Stimulated activated CD4-positive, alpha-beta T cell treated with anti-CD3 and anti-CD28 coated beads, TNF-alpha, amount 100 ng/mL, for 4 hours (primary cell): ENCODE measurements around the gene DOCK9.

Source experiments
- DNase-seq, 3 experiments: peaks; one replicate each; pipeline ENCODE4 v3.0.0-alpha.2; 2020; ENCODE audit warnings: low read depth in 3 of 3

The DOCK9 gene

GRCh38 chr13:98851276-98851675, 126.6 kb downstream of the DOCK9 start:
- DNase-seq, result no peak

- DNase-seq, result no peak
Measured at GRCh38 chr13:98848746-98849145, 129.1 kb downstream of the DOCK9 start.

- no peak for DNase-seq
Measured at GRCh38 chr13:98847780-98848179, 130.1 kb downstream of the DOCK9 start.

- DNase-seq, result no peak
Measured at GRCh38 chr13:98846986-98847385, 130.9 kb downstream of the DOCK9 start.

- no peak for DNase-seq
Measured at GRCh38 chr13:98846521-98846920, 131.3 kb downstream of the DOCK9 start.

- no peak for DNase-seq
Measured at GRCh38 chr13:98845742-98846141, 132.1 kb downstream of the DOCK9 start.

GRCh38 chr13:98844021-98844420, 133.8 kb downstream of the DOCK9 start:
- no peak for DNase-seq

- DNase-seq, result no peak
Measured at GRCh38 chr13:98843482-98843877, 134.4 kb downstream of the DOCK9 start.

- DNase-seq, result peak; percentile 19 to 40 (median 38)
Measured at GRCh38 chr13:98842858-98843481, 134.9 kb downstream of the DOCK9 start.

- DNase-seq, result no peak
Measured at GRCh38 chr13:98842070-98842469, 135.8 kb downstream of the DOCK9 start.

GRCh38 chr13:98839856-98840769, 137.8 kb downstream of the DOCK9 start:
- peak in 2 of 3 experiments; percentile 5 to 12 for DNase-seq

GRCh38 chr13:98838776-98839175, 139.1 kb downstream of the DOCK9 start:
- DNase-seq, result no peak

GRCh38 chr13:98837896-98838295, 140.0 kb downstream of the DOCK9 start:
- DNase-seq, result no peak

- no peak for DNase-seq
Measured at GRCh38 chr13:98835156-98835555, 142.7 kb downstream of the DOCK9 start.

- no peak for DNase-seq
Measured at GRCh38 chr13:98834254-98834960, 143.5 kb downstream of the DOCK9 start.

GRCh38 chr13:98831236-98831635, 146.6 kb downstream of the DOCK9 start:
- DNase-seq, result no peak

GRCh38 chr13:98829541-98829940, 148.3 kb downstream of the DOCK9 start:
- DNase-seq, result no peak

GRCh38 chr13:98828614-98829013, 149.2 kb downstream of the DOCK9 start:
- no peak for DNase-seq

GRCh38 chr13:98827449-98827848, 150.4 kb downstream of the DOCK9 start:
- no peak for DNase-seq

GRCh38 chr13:98826146-98826545, 151.7 kb downstream of the DOCK9 start:
- DNase-seq, result no peak

GRCh38 chr13:98825659-98826058, 152.2 kb downstream of the DOCK9 start:
- no peak for DNase-seq

GRCh38 chr13:98824376-98825160, 153.3 kb downstream of the DOCK9 start:
- no peak for DNase-seq
